Keratinocyte (primary cell): Measurements from ENCODE around the gene GBGT1. TPM values are rescaled to one million over a fixed set of nuclear protein-coding genes. Genes with fewer than 3 reads are reported as not detected.

Experiments used
- DNase-seq: peaks from one replicate; pipeline ENCODE4 v3.0.0-alpha.2; 2011; ENCODE audit warnings: low read depth, missing footprints, low spot score
- FAIRE-seq: peaks from 2 replicates; lab custom pipeline; 2011; peaks lifted over from hg19 to GRCh38; lab: Jason Lieb, UNC
- H2AFZ ChIP-seq: 2 replicates; pipeline ENCODE4 v1.6.0; 2012; ENCODE audit warnings: low read length, control low read depth, inconsistent platforms; ENCODE audit not compliant: control insufficient read depth
- H3K27ac ChIP-seq: 2 replicates; pipeline ENCODE4 v1.5.1; 2011; ENCODE audit warnings: low read length; ENCODE audit not compliant: control insufficient read depth, insufficient read depth
- H3K27me3 ChIP-seq: 3 replicates; pipeline ENCODE4 v1.6.0; 2011; ENCODE audit warnings: low read length; ENCODE audit not compliant: control insufficient read depth, insufficient read depth; ENCODE audit errors: extremely low read depth
- H3K36me3 ChIP-seq, 2 experiments: 2 replicates in 1 of 2; 3 replicates in 1 of 2; pipeline ENCODE4 v1.5.1; 2011; ENCODE audit warnings: low read length in 2 of 2, mild to moderate bottlenecking in 1 of 2; ENCODE audit not compliant: control insufficient read depth in 2 of 2, insufficient read depth in 2 of 2; ENCODE audit errors: extremely low read depth in 1 of 2
- H3K4me1 ChIP-seq: 3 replicates; pipeline ENCODE4 v1.5.1; 2011; ENCODE audit warnings: low read length; ENCODE audit not compliant: control insufficient read depth, insufficient read depth; ENCODE audit errors: extremely low read depth
- H3K4me2 ChIP-seq: 3 replicates; pipeline ENCODE4 v1.6.0; 2011; ENCODE audit warnings: low read depth, low read length; ENCODE audit not compliant: control insufficient read depth, insufficient read depth; ENCODE audit errors: extremely low read depth
- H3K4me3 ChIP-seq, 3 experiments: fragments of 200-600 bp in 1 of 3; sonication (generic) in 1 of 3; 2 replicates in 2 of 3; 3 replicates in 1 of 3; pipeline ENCODE4 v1.5.1; 2011 to 2016; ENCODE audit warnings: low read length in 3 of 3, mild to moderate bottlenecking in 3 of 3, control low read depth in 2 of 3, inconsistent platforms in 1 of 3, low read depth in 1 of 3, mixed read lengths in 1 of 3, mixed run types in 1 of 3, moderate library complexity in 1 of 3; ENCODE audit not compliant: control insufficient read depth in 2 of 3, insufficient read depth in 2 of 3; ENCODE audit errors: extremely low read depth in 1 of 3
- H3K79me2 ChIP-seq: 2 replicates; pipeline ENCODE4 v1.6.0; 2012; ENCODE audit warnings: low read length; ENCODE audit not compliant: control insufficient read depth, insufficient read depth
- H3K9ac ChIP-seq: 3 replicates; pipeline ENCODE4 v1.6.0; 2011; ENCODE audit warnings: low read length; ENCODE audit not compliant: control insufficient read depth, insufficient read depth; ENCODE audit errors: extremely low read depth
- H3K9me1 ChIP-seq: 3 replicates; pipeline ENCODE4 v1.6.0; 2011; ENCODE audit warnings: low read length; ENCODE audit not compliant: control insufficient read depth, insufficient read depth; ENCODE audit errors: extremely low read depth
- H3K9me3 ChIP-seq: 2 replicates; pipeline ENCODE4 v1.5.1; 2012; ENCODE audit warnings: low read depth, low read length; ENCODE audit not compliant: control insufficient read depth
- H4K20me1 ChIP-seq: 3 replicates; pipeline ENCODE4 v1.6.0; 2011; ENCODE audit warnings: low read length; ENCODE audit not compliant: control insufficient read depth, insufficient read depth; ENCODE audit errors: extremely low read depth
- EZH2 ChIP-seq: IDR thresholded peaks from one replicate; pipeline ENCODE4 v1.6.1; 2012; ENCODE audit warnings: inconsistent platforms, mild to moderate bottlenecking, low read length, moderate library complexity
- dilution Hi-C: fragments of 300-500 bp; cut with MboI; formaldehyde crosslinking; loops from one replicate; pipeline ENCODE4 v1.7.0; 2020; ENCODE audit warnings: low sequenced_read_pairs; ENCODE audit not compliant: extremely low pct_ligation_motif_present
- polyA plus RNA-seq, 5 experiments: library from polyadenylated mRNA; depleted of rRNA in 3 of 5; stranded (reverse) in 3 of 5; stranded (forward) in 1 of 5; unstranded in 1 of 5; fragments of >200 nt; gene quantifications; 1 replicate in 1 of 5; 2 replicates in 3 of 5; 3 replicates in 1 of 5; pipeline versions ENCODE4 v1.2.1 to v1.2.3, GENCODE V29; 2011 to 2012; ENCODE audit warnings: missing spikeins in 2 of 5, low read depth in 1 of 5, low replicate concordance in 1 of 5
- TF ChIP-seq, protein P1 (sequence below), 3 experiments: IDR thresholded peaks in 1 of 3; conservative IDR thresholded peaks in 1 of 3; optimal IDR thresholded peaks in 1 of 3; 2 replicates in 2 of 3; 3 replicates in 1 of 3; pipeline versions ENCODE3 to v1.5.1; 2011; ENCODE audit warnings: low read length in 3 of 3, mild to moderate bottlenecking in 3 of 3, moderate library complexity in 2 of 3, control low read depth in 1 of 3, inconsistent platforms in 1 of 3; ENCODE audit not compliant: insufficient read depth in 2 of 3; ENCODE audit errors: extremely low read depth in 1 of 3

GBGT1 gene
- polyA plus RNA-seq, 1 donor (not counting 4 experiments of a cell fraction or from before 2014, with no cell fraction given), result 0.54 TPM

DNA sequence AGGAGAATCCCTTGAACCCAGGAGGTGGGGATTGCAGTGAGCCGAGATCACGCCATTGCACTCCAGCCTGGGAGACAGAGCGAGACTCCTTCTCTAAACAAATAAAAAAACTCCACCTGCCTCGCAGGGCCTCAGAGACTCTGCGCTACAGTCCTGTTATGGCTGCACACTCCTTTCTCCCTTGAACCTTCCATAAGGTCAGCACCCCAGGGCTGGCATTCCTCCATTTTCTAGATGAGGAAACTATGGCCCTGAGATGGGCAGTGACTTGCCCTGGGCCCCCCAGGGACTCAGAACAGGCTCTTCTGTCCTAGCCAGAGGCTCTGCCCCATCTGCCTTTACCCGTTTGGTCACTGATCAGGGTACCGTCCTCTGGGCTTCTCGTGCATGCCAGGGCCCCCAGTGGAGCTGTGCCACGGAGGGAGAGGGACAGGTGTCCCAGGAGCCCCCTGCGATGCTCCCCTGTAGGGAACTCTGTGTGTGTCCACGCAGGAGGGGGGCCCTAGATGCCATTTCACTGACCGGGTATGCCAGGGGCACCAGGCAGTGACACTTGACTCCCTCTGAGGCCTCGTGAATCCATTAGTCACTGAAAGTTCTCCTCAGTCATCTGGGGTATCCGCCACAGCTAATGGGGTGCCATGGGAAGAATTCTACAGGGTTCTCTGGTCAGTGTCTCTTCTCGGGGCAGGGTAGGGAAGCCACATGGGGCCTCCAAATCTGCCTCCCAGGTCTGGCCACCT is 58.8 kb downstream of the GBGT1 start:
- no peak for TF ChIP-seq EZH2
- TF ChIP-seq, protein P1, sequence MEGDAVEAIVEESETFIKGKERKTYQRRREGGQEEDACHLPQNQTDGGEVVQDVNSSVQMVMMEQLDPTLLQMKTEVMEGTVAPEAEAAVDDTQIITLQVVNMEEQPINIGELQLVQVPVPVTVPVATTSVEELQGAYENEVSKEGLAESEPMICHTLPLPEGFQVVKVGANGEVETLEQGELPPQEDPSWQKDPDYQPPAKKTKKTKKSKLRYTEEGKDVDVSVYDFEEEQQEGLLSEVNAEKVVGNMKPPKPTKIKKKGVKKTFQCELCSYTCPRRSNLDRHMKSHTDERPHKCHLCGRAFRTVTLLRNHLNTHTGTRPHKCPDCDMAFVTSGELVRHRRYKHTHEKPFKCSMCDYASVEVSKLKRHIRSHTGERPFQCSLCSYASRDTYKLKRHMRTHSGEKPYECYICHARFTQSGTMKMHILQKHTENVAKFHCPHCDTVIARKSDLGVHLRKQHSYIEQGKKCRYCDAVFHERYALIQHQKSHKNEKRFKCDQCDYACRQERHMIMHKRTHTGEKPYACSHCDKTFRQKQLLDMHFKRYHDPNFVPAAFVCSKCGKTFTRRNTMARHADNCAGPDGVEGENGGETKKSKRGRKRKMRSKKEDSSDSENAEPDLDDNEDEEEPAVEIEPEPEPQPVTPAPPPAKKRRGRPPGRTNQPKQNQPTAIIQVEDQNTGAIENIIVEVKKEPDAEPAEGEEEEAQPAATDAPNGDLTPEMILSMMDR (optimal IDR thresholded peaks at IDR 0.05 in 1 of 3, IDR thresholded peaks at IDR 0.05 in 1 of 3, conservative IDR thresholded peaks at IDR 0.05 in 1 of 3; ENCODE audit: extremely low read depth in 1 of 3, insufficient read depth in 2 of 3, low read length in 3 of 3), result no peak
- FAIRE-seq (no peak), DNase-seq (no peak)

GRCh38 chr9:133103987-133104505 is 59.7 kb downstream of the GBGT1 start:
- H3K27me3 ChIP-seq, result no peaks in the 10 kb centered on the region
- no peak for TF ChIP-seq EZH2
- TF ChIP-seq, protein P1 (optimal IDR thresholded peaks at IDR 0.05 in 1 of 3, IDR thresholded peaks at IDR 0.05 in 1 of 3, conservative IDR thresholded peaks at IDR 0.05 in 1 of 3; ENCODE audit: extremely low read depth in 1 of 3, insufficient read depth in 2 of 3, low read length in 3 of 3), result no peak
- H3K4me2 ChIP-seq, result no peak overlapping the region
- H3K27ac ChIP-seq, result no peak overlapping the region
- no peak overlapping the region for H3K9ac ChIP-seq
- H3K9me3 ChIP-seq, result no peaks in the 10 kb centered on the region
- no peak for DNase-seq
- H4K20me1 ChIP-seq, result no peaks in the 10 kb centered on the region
- no peak overlapping the region for H2AFZ ChIP-seq
- no peak for FAIRE-seq
- H3K4me1 ChIP-seq, result no peaks in the 10 kb centered on the region
- peaks cover 44 to 51% of the 10 kb centered on the region in 2 experiments for H3K36me3 ChIP-seq
- dilution Hi-C loops, result no loop called here
- no peaks in the 10 kb centered on the region for H3K9me1 ChIP-seq
- H3K79me2 ChIP-seq, result no peaks in the 10 kb centered on the region
- no peak overlapping the region for H3K4me3 ChIP-seq

More for the DNA sequence above, 58.8 kb downstream of the GBGT1 start:
- no peaks in the 10 kb centered on the region for H4K20me1 ChIP-seq
- no peak overlapping the region for H3K9ac ChIP-seq
- no peaks in the 10 kb centered on the region for H3K9me3 ChIP-seq
- no peaks in the 10 kb centered on the region for H3K9me1 ChIP-seq
- no peak overlapping the region for H2AFZ ChIP-seq
- H3K79me2 ChIP-seq, result no peaks in the 10 kb centered on the region
- H3K4me2 ChIP-seq, result no peak overlapping the region
- H3K4me1 ChIP-seq, result no peaks in the 10 kb centered on the region
- no peaks in the 10 kb centered on the region for H3K27me3 ChIP-seq
- dilution Hi-C loops, result no loop called here
- no peak overlapping the region for H3K4me3 ChIP-seq
- H3K36me3 ChIP-seq, result peaks cover 39 to 50% of the 10 kb centered on the region in 2 experiments
- H3K27ac ChIP-seq, result no peak overlapping the region
